Measurements from ENCODE around the gene CDK8. TPM values are rescaled to one million over a fixed set of nuclear protein-coding genes. Genes with fewer than 3 reads are reported as not detected.

CDK8 gene
- polyA plus RNA-seq, 2 of the 4 experiments (the other 2 are of a cell fraction): 9.9 to 20.9 TPM

- H3K9me3 ChIP-seq: no peaks in the 10 kb centered on the region
- H3K4me3 ChIP-seq: no peak overlapping the region
- POLR2A ChIA-PET: interaction anchor here (0.5 kb wide), 1 partner anchor 26 kb away, joined by 3 read pairs; no protein-coding TSS in a partner anchor
- CTCF ChIA-PET: interaction anchor here (0.6 kb wide), 1 partner anchor 16 kb away, joined by 3 read pairs; no protein-coding TSS in a partner anchor
- no peak overlapping the region for H3K27ac ChIP-seq
- ATAC-seq: no peak
- peaks cover 5% of the 10 kb centered on the region; the same call in 1 of the 3 replicates for H3K4me1 ChIP-seq
- no peak for DNase-seq (ENCODE audit: low read depth in 1 of 2, low spot score in 1 of 2)
- FAIRE-seq: no peak
- H3K4me2 ChIP-seq: no peak overlapping the region
- TF ChIP-seq MAX (IDR thresholded peaks at IDR 0.05) (no peak), RARB (CRISPR knock-in tag; IDR thresholded peaks at IDR 0.05) (no peak), RFX5 (IDR thresholded peaks at IDR 0.05) (no peak), CHD2 (IDR thresholded peaks at IDR 0.05; ENCODE audit: low read length, partially characterized antibody) (no peak), HOXA7 (CRISPR knock-in tag; IDR thresholded peaks at IDR 0.05) (no peak), ZFP36 (IDR thresholded peaks at IDR 0.05; ENCODE audit: borderline replicate concordance, partially characterized antibody) (no peak), RAD21 (conservative IDR thresholded peaks at IDR 0.05 in 1 of 2, IDR thresholded peaks at IDR 0.05 in 1 of 2) (no peak), RCOR1 (IDR thresholded peaks at IDR 0.05; ENCODE audit: low read depth, low read length) (no peak), JUNB (IDR thresholded peaks at IDR 0.05) (no peak), JUN (IDR thresholded peaks at IDR 0.05) (no peak), FOXS1 (CRISPR knock-in tag; IDR thresholded peaks at IDR 0.05) (no peak)
- TF ChIP-seq, protein P1, sequence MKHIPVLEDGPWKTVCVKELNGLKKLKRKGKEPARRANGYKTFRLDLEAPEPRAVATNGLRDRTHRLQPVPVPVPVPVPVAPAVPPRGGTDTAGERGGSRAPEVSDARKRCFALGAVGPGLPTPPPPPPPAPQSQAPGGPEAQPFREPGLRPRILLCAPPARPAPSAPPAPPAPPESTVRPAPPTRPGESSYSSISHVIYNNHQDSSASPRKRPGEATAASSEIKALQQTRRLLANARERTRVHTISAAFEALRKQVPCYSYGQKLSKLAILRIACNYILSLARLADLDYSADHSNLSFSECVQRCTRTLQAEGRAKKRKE (CRISPR knock-in tag; IDR thresholded peaks at IDR 0.05; ENCODE audit: low read depth): no peak
- TF ChIP-seq, protein P2, sequence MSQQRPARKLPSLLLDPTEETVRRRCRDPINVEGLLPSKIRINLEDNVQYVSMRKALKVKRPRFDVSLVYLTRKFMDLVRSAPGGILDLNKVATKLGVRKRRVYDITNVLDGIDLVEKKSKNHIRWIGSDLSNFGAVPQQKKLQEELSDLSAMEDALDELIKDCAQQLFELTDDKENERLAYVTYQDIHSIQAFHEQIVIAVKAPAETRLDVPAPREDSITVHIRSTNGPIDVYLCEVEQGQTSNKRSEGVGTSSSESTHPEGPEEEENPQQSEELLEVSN (IDR thresholded peaks at IDR 0.05; ENCODE audit: borderline replicate concordance, low read depth): no peak
- TF ChIP-seq, protein P3, sequence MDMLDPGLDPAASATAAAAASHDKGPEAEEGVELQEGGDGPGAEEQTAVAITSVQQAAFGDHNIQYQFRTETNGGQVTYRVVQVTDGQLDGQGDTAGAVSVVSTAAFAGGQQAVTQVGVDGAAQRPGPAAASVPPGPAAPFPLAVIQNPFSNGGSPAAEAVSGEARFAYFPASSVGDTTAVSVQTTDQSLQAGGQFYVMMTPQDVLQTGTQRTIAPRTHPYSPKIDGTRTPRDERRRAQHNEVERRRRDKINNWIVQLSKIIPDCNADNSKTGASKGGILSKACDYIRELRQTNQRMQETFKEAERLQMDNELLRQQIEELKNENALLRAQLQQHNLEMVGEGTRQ (IDR thresholded peaks at IDR 0.05): no peak
- WGBS (ENCODE audit: missing lambda C conversion rate): 54% methylated on average over 6 of the region's 6 CpGs
These were observed 26.6 kb upstream of the CDK8 start for GRCh38 chr13:26227166-26227971.

DNA sequence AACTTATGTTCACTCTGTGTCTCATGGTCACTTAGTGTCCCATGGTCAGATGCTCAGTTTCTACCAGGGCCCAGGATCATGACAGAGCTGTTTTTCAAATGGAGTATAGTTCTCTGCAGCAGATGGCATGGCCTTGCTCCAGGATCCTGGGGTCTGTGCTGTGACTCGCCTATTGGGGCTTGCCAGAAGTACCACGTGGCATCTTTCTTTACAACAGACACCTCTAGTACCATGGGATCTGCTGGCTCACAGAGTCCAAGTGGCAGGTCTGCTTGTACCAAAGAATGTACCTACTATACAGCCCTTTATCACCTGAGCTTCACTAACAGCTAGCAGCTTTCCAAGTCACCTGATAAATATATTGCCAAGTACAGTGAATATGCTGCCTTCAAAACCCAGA lies 25.8 kb upstream of the CDK8 start:
- no peak overlapping the region for H3K4me2 ChIP-seq
- DNase-seq (ENCODE audit: low read depth in 1 of 2, low spot score in 1 of 2) (no peak), ATAC-seq (no peak), FAIRE-seq (no peak)
- no peak overlapping the region for H3K4me3 ChIP-seq
- ChIA-PET POLR2A (interaction anchor here (0.5 kb wide), 1 partner anchor 25 kb away, joined by 3 read pairs; no protein-coding TSS in a partner anchor), CTCF (no interaction called here)
- no peak overlapping the region for H3K27ac ChIP-seq
- H3K4me1 ChIP-seq: no peaks in the 10 kb centered on the region
- H3K9me3 ChIP-seq: no peaks in the 10 kb centered on the region
- WGBS (ENCODE audit: missing lambda C conversion rate): 43% methylated on average over 2 of the region's 2 CpGs
- TF ChIP-seq EHF (CRISPR knock-in tag; IDR thresholded peaks at IDR 0.05) (no peak), ZSCAN20 (CRISPR knock-in tag; IDR thresholded peaks at IDR 0.05) (no peak), NPAS2 (CRISPR knock-in tag; IDR thresholded peaks at IDR 0.05; ENCODE audit: borderline replicate concordance) (no peak), TFCP2L1 (CRISPR knock-in tag; IDR thresholded peaks at IDR 0.05) (no peak), HOXA7 (CRISPR knock-in tag; IDR thresholded peaks at IDR 0.05) (no peak), ZNF302 (CRISPR knock-in tag; IDR thresholded peaks at IDR 0.05) (no peak), HOXB13 (CRISPR knock-in tag; IDR thresholded peaks at IDR 0.05; ENCODE audit: low read depth) (no peak), ZFP36 (IDR thresholded peaks at IDR 0.05; ENCODE audit: borderline replicate concordance, partially characterized antibody) (no peak), ESRRA (IDR thresholded peaks at IDR 0.05; ENCODE audit: borderline replicate concordance, low read length) (no peak), PHF8 (IDR thresholded peaks at IDR 0.05; ENCODE audit: borderline replicate concordance, low read depth) (no peak), CBX8 (IDR thresholded peaks at IDR 0.05) (no peak), RARB (CRISPR knock-in tag; IDR thresholded peaks at IDR 0.05) (no peak), FOSB (CRISPR knock-in tag; IDR thresholded peaks at IDR 0.05) (no peak), MAFK (IDR thresholded peaks at IDR 0.05; ENCODE audit: partially characterized antibody) (no peak), RAD21 (conservative IDR thresholded peaks at IDR 0.05 in 1 of 2, IDR thresholded peaks at IDR 0.05 in 1 of 2) (no peak)
- TF ChIP-seq, protein P4, sequence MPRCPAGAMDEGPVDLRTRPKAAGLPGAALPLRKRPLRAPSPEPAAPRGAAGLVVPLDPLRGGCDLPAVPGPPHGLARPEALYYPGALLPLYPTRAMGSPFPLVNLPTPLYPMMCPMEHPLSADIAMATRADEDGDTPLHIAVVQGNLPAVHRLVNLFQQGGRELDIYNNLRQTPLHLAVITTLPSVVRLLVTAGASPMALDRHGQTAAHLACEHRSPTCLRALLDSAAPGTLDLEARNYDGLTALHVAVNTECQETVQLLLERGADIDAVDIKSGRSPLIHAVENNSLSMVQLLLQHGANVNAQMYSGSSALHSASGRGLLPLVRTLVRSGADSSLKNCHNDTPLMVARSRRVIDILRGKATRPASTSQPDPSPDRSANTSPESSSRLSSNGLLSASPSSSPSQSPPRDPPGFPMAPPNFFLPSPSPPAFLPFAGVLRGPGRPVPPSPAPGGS (IDR thresholded peaks at IDR 0.05): no peak
